Left renal pelvis (tissue), 4 donors: ENCODE results near the gene EP400. TPM values are rescaled to one million over a fixed set of nuclear protein-coding genes. Genes with fewer than 3 reads are reported as not detected.
A peak's percentile ranks its signal among the peaks of the same experiment; 100 is the strongest.

Source experiments
- DNase-seq, 4 donors: peaks; one replicate each; pipeline ENCODE4 v3.0.0-alpha.2; 2013; ENCODE audit warnings: low read depth in 4 of 4, low spot score in 3 of 4
- polyA plus RNA-seq, 4 donors: library from polyadenylated mRNA; unstranded; fragments of 120-200 nt; gene quantifications; one replicate each; pipeline ENCODE4 v1.2.1, GENCODE V29; 2013; ENCODE audit not compliant: insufficient read length in 4 of 4

EP400 gene
- polyA plus RNA-seq, 4 donors, result 31.9 to 43.0 (median 38.2) TPM

DNA sequence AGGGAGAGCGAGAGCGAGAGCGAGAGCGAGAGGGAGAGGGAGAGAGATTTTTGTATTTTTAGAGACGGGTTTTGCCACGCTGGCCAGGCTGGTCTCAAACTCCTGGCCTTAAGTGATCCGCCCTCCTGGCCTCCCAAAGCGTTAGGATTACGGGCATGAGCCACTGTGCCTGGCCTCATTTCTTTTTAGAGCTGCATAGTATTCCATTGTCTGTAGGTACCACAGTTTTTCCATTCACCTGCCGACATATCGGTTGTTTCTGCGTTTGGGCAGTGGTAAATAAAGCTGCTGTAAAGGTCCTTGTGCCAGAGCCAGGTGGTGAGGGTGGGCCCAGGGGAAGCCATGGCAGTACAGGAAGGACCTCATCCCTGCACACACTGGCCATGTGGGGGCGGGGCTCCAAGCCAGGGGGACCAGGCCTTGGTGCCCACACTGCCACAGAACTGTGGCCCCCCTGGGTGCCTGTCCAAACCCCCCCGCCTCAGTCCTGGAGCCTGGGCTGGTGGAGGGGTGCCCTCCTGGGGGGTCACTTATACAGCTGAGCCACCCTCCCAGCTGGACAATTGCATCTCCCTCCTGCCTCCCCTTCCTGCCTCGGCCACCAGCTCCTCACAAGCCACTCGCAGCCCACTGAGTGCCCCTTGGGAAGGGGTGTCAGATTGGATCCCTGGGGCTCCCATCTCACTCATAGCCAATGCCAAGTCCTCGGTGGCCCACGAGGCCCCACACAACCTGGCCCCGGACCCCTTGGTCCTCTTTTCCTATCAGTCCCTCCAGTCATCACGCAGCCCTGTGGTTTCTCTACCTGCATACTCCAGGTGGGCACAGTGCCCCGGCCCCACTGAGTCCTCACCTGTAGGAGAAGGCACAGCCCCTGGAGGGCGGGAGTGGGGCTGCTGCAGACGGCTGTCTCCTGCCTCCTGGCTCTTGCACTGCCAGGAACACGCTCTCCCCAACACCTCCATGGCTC is 22.3 kb upstream of the EP400 start:
- no peak for DNase-seq

DNA sequence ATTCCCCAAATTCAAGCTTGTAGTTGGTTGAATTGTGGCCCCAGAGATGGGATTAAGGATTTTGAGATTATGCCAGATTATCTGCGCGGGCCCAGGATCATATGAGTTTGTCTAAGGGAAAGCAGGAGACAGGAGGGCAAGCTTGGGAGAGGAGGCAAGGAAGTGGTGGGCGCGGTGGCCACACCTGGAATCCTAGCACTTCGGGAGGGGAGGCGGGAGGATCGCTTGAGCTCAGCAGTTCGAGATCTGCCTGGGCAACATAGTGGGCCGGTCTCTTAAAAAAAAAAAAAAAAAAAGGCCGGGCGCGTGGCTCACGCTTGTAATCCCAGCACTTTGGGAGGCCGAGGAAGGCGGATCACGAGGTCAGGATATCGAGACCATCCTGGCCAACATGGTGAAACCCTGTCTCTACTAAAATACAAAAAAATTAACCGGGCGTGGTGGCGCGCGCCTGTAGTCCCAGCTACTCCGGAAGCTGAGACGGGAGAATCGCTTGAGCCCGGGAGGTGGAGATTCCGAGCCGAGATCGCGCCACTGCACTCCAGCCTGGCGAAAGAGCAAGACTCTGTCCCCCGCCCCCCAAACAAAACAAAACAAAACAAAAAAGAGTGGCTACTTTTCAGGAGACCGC is 21.5 kb upstream of the EP400 start:
- DNase-seq, result no peak

DNA sequence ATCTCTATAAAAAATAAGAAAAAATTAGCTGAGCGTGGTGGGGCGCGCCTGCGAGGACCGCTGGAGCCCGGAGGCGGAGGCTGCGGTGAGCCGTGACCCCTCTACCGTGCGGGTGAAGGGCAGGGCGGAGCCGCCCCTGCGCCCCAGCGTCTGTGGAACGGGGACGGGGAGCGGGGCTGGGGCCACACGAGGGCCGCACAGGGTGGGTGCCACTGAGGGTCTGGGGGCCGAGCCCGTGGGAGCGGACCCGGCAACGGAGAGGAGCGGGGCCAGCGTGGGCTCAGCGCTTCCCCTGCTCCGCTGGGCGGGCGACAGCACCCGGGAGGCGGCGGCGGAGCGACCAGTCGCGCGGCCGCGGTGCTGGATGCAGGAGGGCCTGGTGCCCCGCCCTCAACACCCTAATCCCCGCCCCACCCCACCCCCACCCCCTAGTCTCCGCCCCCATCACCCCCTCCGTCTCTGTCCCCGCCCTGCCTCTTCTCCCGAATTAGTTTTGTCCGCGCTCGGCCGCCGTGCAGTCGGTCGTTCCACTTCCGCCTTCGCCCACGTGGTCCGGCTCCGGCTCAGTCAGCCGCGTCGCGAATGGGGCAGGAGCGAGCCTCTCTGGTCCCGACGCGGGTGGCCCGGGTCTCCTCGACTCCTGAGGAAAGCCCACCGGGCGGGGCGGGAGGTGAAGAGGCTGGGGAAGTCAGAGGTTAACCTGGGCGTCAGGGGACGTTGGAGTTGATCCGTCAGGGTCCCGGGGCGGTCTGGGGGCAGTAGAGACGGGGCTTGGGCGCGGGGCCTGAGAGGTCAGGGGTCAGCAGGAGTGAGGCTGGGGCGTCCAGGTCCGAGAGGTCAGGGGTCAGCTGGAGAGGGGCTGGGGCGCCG is 20.8 kb upstream of the EP400 start, which contains the start of gene PUS1:
Gene PUS1, plus strand, starts transcription at position 566 of the 870 bp plus-strand sequence. CDS start 447 bp downstream, outside the sequence.
- DNase-seq, result peak; percentile 73 to 90 (median 86)

DNA sequence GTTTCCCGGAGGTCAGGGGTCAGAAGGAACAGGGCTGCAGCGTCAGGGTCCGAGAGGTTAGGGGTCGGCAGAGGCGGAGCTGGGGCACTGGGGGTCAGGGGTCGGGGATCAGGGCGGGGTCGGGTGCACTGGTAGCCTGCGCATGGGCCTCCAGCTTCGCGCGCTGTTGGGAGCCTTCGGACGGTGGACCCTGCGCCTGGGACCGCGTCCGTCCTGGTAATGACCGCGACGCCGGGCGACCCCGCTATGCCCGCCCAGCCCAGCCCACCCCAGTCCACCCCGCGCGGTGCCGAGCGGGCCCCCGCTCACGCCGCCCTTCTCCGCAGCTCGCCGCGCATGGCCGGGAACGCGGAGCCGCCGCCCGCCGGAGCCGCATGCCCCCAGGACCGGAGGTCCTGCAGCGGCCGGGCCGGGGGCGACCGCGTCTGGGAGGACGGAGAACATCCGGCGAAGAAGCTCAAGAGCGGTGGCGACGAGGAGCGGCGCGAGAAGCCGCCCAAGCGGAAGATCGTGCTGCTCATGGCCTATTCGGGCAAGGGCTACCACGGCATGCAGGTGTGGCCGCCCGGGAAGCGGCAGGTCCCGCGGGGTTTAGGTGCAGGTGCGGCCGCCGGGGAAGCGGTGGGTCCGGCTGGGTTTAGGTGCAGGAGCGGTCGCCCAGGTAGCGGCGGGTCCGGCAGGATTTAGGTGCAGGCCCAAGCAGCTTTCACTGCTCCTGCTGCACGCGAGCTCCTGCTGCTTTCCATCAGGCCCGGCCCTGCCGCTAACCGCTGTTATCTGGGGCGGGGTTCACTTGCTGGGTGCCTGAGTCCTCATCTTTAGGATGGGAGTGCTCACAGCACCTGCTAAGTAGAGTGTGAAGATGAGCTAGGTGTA is 19.9 kb upstream of the EP400 start:
- DNase-seq, result no peak

DNA sequence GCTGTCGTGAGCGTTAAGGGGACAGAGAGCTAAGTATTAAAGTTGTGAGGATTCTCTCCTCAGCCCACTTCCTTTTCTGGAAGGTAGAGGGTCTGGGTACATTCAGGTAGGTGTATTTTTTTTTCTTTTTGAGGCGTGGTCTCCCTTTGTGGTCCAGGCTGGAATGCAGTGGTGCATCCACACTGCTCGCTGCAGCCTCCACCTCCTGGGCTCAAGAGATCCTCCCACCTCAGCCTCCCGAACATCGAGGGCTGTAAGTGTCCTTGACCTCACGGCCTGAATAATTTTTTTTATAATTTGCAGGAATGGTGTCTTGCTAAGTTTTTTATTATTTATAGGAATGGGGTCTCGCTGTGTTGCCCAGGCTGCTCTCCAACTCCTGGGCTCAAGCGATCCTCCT is 19.2 kb upstream of the EP400 start:
- DNase-seq, result no peak

DNA sequence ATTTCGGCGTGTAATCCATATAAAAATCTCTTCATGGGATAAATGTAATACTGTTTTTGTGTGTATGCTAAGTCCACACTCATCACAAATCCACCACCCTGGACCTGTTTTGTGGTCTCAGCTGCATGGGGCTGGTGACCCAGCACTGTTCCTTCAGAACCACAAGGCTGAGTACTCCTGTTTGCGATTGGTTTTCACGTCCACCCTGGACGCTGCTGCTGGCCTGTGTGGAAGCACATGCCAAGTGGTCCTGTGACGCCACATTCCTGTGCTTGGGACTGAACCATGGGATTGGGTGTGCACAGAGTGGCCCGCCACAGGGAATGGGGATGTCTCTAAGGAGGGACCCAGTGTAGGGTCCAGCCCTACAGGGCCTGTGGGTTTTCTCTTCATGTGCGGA is 16.4 kb upstream of the EP400 start:
- no peak for DNase-seq

DNA sequence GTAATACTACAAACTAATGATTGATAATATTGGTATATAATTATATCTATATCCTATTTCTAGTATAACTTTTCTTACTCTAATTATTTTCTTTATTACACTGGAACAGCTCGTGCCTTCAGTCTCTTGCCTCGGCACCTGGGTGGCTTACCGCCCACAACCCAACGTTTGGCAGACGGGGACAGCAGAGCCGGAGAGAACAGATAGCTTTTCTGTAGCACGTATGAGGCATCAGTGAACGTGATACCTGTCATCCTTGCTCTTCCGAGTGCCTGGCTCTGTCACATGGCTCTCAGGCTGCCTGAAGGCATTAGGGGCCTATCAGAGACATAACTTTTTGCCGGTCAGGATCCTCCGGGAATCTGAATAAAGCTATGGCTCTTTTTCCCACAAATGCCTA is 15.2 kb upstream of the EP400 start:
- no peak for DNase-seq

DNA sequence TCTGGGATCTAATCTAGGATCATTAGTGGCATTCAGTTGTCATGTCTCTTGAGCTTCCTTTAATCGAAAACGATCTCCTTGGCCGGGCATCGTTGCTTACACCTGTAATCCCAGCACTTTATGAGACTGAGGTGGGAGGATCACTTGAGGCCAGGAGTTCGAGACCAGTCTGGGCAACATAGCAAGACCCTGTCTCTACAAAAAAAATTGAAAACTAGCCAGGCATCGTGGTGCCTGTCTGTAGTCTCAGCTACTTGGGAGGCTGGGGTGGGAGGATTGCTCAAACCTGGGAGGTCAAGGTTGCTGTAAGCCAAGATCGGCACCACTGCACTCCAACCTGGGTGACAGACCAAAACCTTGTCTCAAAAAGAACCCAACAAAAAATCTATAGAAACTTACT is 11.7 kb upstream of the EP400 start:
- no peak for DNase-seq

DNA sequence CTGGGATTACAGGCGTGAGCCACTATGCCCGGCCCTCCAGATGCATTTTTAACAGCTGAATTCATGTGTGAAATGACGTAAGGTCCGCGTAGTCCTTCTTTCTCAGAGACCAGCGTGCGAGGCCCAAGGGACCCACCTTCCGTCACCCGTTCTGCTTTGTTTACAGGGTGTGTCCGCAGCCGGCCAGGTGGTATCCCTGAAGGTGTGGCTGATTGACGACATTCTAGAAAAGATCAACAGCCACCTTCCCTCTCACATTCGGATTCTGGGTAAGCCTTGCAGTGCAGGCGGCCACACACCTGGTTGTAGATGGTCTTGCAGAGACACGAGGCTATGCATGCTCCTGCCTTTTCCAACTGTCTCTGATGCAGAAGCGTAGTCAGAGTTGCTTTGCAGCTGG is 10.7 kb upstream of the EP400 start:
- DNase-seq, result no peak

DNA sequence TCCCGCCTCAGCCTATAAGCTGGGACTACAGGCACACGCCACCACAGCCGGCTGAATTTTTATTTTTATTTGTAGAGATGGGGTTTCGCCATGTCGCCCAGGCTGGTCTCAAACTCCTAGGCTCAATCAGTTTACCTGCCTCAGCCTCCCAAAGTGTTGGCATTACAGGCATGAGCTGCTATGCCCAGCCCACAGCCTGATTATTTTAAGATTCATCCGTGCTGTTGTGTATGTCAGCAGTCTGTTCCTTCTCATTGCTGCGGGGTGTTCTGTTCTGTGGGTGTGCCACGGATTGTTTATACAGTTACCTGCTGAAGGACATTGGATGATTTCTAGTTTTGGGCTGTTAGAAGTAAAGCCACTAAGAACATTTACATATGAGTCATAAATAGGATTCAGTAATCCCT is 9.6 kb upstream of the EP400 start:
- no peak for DNase-seq

DNA sequence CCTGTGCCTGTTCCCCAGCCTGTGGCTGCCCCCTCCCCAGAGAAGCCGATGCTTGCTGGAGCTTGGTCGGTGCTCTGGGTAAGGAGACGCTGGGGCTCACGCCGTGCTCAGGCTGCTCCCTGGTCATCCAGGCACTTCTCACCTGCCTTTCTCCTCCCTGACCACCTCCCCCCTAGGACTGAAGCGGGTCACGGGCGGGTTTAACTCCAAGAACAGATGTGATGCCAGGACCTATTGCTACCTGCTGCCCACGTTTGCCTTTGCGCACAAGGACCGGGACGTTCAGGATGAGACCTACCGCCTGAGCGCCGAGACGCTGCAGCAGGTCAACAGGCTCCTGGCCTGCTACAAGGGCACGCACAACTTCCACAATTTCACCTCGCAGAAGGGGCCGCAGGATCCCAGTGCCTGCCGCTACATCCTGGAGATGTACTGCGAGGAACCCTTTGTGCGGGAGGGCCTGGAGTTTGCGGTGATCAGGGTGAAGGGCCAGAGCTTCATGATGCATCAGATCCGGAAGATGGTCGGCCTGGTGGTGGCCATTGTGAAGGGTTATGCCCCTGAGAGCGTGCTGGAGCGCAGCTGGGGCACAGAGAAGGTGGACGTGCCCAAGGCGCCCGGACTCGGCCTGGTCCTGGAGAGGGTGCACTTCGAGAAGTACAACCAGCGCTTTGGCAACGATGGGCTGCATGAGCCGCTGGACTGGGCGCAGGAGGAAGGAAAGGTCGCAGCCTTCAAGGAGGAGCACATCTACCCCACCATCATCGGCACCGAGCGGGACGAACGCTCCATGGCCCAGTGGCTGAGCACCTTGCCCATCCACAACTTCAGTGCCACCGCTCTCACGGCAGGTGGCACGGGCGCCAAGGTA is 8.4 kb upstream of the EP400 start:
- no peak for DNase-seq

DNA sequence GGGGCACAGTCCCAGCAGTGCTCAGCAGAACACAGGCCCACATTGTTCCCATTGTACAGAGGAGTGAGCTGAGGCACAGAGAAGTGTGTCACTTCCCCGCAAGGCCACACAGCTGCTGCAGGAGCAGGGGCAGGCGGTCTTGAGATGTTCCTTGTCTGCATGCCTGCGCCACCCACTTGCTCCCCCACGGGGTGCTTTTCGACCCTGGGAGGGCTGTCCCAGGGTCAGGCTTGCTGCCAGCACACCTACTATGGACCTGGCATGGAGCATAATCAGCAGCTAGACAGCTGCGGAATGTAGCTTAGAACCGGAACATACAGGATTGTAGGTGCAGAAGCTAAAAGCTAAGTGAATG is 7.8 kb upstream of the EP400 start:
- no peak for DNase-seq

DNA sequence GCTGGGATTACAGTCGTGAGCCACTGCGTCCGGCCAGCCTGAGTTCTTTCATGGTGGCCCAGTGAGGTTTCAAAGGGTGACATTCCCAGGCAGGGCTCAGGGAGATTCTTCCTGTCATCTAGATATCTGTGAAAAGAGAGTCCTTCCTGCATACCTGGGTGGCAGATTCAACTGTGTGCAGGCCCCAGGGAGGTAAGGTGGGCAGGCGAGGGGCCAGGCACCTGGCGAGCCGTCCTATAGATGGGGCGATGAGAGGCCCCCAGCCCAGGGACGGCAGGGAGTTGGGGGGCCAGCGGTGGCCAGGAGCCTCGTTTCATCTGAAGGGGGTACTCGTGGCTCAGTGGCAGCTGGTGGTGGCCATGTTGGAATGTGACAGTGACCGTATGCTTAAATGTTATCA is 7.1 kb upstream of the EP400 start:
- DNase-seq, result no peak

DNA sequence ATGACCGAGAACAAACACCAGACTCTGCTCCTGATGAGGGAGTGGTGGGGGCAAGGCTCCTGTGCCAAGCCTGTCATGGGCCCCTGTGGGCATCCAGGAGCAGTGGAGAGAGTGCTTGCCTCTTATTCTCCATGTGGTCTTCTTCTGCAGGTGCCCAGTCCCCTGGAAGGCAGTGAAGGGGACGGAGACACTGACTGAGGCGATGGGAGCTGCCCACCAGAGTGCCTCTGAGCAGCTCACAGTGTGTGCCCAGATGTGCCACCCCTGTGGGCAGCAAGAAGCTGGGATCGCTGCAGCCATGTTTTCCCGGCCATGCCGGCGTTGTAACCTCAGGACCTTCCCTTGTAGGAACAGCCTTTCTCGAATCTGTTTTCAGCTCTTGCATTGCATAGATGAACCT is 6.4 kb upstream of the EP400 start:
- no peak for DNase-seq

DNA sequence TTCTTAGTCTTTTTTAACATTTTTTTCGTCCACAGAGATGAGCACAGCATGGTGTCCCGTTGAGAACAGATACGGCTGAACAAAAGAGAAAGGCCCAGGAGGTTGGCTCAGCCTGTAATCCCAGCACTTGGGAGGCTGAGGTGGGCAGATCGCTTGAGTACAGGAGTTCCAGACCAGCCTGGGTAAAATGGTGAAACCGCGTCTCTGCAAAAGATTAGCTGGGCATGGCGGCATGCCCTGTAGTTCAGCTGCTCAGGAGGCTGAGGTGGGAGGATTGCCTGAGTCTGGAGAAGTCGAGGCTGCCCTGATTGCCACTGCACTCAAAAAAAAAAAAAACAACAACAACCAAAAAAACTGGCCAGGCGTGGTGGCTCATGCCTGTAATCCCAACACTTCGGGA is 5.9 kb upstream of the EP400 start:
- DNase-seq, result no peak

DNA sequence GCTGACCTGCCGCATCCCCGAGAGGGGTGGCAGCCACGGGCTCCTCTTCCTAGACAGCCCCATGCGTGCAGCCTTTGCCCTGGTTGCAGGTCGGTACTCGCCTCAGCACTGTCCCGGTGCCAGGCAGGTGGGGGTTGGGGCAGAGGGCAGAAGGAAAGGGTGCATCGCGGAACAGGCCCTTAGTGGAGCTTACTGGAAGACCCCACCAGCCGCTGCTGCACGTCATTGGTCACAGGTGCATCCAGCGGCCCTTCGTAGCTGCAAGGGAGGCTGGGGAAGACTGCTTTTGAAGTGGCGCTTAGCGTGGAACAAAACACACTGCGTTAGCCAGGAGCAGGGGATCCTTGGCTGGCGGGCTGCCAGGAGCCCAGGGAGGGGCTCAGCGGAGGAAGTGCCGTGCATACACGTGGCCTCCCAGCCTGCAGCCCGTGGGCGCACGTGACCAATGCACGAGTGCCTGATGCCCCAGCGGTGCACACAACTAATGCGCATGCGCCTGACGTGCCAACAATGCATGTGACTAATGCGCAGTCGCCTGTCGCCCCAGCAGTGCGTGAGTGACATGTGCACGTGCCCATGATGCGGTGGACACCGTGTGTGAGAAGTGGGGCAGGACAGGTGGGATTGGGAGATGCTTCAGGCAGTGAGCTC is 5.0 kb upstream of the EP400 start:
- DNase-seq, result no peak

DNA sequence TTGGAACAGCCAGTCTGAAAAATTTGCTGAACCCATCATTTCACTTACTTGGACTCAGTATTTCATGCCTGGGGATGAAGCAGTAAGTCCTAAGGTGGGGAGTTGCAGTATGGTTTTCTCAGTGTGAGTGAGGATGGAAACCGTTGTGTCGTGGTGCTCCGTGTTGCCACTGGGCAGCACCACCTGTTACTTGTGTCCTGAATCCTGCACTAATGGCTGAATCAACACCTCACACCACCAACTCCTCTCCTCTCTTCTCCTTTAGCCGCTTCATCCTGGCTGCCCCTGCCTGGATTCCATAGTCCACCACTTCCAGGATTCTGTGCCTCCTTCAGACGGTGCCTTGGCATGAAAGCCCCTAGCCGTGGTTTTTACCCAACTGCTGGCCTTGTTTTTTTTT is 3.0 kb upstream of the EP400 start:
- no peak for DNase-seq

DNA sequence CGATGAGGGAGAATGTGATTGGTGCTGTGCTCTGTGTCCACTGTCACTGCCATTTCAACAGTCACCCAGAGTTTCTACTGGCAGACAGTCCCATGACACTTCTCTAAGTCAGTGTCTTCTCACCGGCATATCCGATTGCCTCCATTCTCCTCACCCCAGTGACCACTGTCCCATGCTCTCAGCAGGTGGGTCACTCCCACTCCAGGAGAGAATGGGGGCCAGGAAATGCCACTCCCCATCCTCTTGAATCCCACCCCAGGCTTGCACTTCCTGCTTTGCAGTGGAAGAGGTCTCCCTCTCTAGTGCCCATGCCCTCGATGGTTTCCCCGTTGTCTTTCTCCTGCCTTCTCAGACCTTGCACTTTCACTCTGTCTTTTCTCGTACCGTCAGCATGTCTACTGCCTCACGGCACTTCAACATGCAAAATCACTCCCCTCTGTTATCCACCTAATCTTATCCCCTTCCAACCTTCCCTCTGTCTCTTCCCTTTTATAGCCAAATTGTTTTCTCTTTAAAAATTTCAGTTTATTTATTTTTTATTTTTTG is 2.2 kb upstream of the EP400 start:
- no peak for DNase-seq
